NCI-H510A (cell line): Measurements from ENCODE around the gene SELENOW.
"Not testable (repeated sequence)": the region's sequence is repeated elsewhere in the genome, so short reads cannot be mapped to it uniquely, and the experiment has no call there.

Experiments used
- DNase-seq: peaks from one replicate; lab custom pipeline; 2025; lab: John Stamatoyannopoulos, UW

Gene SELENOW

DNA sequence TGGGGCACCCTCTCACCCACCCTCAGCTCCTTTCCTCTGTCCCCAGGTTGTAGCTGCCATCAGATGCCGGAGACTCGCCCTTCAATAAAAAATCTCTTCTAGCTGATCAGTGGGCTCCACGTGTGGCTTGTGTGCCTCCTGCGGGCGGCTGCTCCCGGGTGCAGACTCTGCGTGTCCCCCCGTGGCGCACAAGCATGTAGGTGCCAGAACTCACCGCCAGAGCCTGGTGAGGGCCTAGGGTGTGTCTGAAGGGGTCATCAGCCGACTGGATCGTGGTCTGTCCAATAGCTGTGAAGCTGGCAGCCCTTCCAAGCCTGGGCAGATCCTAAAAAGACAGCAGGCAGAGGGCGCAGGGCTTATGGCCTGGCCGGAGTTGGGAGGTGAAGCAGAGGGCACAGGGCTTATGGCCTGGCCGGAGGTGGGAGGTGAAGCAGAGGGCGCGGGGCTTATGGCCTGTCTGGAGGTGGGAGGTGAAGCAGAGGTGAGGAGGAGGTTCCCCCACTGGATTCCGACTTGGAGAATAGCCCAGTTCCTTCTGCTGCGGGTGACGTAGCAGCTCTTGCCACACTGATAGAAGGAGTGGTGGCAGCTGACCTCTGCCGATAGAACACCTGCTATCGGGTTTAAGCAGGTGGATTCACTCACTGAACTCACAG is 21.4 kb upstream of the SELENOW start:
- DNase-seq: no peak

- DNase-seq: no peak
These were observed 20.7 kb upstream of the SELENOW start for GRCh38 chr19:47757617-47758442.

DNA sequence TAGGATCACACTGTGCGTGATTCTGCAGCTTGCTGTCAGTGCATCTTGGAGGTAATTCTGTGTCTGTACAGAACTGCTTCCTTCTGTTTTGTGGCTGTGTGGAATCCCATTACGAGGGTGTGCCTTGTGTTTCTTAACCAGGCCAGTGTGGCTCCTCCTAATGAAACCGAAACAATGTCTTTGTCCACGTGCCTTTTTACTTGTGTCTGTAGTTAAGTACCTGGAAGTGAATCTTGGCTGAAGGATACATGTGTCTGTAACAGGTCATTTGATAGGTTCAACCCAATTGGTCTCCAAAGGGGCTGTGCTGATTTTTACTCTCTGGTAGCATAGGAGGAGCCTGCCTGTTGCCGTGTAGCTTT is 20.1 kb upstream of the SELENOW start:
- no peak for DNase-seq

DNA sequence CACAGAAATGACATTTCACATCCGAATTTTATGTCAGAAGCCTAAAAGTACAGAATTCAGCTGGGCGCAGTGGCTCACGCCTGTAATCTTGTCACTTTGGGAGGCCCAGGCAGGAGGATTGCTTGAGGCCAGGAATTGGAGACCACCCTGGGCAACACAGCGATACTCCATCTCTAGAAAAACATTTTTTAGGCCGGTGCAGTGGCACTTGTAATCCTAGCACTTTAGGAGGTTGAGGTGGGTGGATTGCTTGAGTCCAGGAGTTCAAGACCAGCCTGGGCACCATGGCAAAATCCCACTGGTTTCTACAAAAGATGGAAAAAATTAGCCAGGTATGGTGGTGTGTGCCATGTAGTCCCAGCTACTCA is 17.9 kb upstream of the SELENOW start:
- DNase-seq: no peak

GRCh38 chr19:47761566-47761965 is 16.9 kb upstream of the SELENOW start:
- DNase-seq: no peak

- no peak for DNase-seq
These were observed 16.4 kb upstream of the SELENOW start for GRCh38 chr19:47762151-47762550.

- no peak for DNase-seq
These were observed 15.7 kb upstream of the SELENOW start for GRCh38 chr19:47762615-47763308.

DNA sequence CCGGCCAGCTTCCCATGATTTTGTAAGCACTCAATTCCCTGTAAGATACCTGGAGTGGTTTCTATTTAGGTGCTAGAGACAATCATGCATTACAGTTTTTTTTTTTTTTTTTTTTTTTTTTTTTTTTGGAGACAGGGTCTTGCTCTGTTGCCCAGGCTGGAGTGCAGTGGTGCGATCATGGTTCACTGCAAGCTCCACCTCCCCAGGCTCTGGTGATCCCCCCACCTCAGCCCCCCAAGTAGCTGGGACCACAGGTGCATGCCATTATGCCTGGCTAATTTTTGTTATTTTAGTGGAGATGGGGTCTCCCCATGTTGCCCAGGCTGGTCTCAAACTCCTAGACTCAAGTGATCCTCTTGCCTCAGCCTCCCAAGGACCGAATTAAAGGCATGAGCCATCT is 13.8 kb upstream of the SELENOW start:
- DNase-seq: not testable (repeated sequence)

GRCh38 chr19:47765523-47766358 is 12.8 kb upstream of the SELENOW start:
- no peak for DNase-seq

- no peak for DNase-seq
These were observed 12.2 kb upstream of the SELENOW start for GRCh38 chr19:47766359-47766620.

DNA sequence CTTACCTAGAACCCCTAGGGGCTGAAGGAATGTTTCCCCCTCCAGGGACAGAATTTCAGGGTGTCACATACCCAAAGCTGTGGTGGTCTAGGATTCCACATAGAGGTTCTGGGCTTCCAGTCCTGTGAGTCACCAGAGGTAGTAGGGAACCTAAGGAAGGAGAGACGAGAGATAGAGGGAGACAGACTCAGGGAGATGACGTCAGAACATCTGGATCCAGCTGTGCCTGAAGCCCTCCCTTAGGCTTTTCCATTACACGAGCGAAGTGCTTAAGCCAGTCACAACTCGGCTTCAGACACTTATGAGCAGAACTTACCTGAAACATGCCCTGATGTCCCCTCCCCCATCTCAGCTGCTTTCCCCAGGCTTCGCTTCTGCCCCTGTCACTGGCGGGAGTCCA is 11.8 kb upstream of the SELENOW start:
- no peak for DNase-seq

DNA sequence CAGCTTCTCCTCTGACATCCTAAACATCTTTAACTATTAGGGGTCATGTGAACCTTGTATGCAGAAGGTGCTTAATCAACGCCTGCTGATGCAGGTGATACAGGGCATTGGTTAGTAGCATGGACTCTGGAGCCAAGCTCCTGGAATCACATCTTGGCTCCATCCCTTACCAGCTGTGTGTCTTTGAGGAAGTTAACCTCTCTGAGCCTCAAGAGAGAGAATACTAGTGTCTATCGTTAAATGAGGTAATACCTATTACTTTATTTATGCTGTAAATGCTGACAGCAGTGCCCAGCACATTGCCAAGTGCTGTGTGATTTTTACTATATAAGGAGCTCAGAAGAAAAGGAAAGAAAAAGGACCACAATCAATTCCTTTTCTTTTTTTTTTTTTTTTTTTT is 11.2 kb upstream of the SELENOW start:
- DNase-seq: no peak

- no peak for DNase-seq
These were observed 9.9 kb upstream of the SELENOW start for GRCh38 chr19:47768604-47769003.

DNA sequence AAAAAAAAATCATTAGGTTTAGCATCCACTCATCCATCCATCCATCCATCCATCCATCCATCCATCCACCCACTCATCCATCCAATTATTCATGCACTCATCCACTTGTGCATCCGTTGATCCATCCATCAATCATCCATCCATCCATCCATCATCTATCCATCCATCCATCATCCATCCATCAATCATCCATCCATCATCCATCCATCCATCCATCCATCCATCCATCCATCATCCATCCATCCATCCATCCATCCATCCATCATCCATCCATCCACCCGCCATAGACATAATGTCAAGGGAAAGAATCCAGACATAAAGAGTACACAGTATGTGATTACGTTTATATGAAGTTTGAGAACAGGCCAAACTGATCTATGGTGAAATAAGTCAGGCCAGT is 9.0 kb upstream of the SELENOW start:
- DNase-seq: no peak

DNA sequence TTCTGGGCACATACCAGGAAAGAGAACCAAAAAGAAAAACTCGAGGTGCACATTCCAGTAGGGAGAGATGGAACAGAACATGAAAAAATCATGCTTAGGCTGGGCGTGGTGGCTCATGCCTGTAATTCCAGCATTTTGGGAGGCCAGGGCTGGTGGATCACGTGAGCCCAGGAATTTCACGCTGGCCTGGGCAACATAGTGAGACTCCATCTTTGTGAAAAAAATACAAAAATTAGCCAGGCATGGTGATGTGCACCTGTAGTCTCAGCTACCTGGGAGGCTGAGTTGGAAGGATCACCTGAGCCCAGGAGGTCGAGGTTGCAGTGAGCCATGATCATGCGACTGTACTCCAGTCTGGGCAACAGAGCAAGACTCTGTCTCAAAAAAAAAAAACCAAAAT is 7.2 kb upstream of the SELENOW start:
- DNase-seq: not testable (repeated sequence)

DNA sequence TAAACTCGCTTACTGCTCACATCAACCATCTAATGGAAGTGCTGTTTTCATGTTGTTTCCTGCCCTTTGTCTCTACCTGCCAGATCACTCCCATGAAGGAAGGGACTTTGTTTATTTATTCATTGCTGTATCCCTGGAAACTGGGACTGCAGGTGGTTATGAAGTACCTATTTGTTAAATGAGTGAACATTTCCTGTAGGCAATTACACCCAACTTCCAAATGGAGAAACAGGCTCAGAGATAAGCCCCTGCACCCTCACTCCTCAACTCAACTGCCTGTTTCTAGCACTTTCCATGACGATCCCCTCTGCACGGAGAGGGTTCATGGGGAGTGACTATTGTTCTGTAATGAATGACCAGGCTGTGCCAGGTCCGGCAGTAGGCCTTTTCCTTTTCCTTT is 1.9 kb upstream of the SELENOW start:
- peak; percentile 70 for DNase-seq

GRCh38 chr19:47777245-47778048 is 1.1 kb upstream of the SELENOW start:
- peak; percentile 28 for DNase-seq

DNA sequence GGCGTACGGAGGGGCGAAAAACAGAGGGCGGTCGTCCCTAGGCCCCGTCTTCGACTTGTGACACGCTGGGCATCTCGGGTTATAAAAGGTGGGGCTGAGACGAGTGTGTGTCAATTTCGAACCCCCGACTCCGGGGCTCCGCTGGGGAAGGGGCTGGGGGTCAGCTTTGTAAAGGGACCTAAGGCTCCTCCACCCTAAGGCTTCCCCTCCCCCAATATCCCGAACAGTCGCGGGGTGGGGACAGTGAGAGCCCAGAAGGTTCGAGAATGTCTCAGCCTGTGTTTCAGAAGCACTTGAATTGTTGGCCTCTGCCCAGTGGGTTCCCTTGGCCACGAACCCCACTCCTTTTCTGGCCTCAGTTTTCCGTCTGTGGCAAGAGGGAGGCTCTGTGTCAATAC is 450 bp downstream of the SELENOW start:
- DNase-seq: no peak

DNA sequence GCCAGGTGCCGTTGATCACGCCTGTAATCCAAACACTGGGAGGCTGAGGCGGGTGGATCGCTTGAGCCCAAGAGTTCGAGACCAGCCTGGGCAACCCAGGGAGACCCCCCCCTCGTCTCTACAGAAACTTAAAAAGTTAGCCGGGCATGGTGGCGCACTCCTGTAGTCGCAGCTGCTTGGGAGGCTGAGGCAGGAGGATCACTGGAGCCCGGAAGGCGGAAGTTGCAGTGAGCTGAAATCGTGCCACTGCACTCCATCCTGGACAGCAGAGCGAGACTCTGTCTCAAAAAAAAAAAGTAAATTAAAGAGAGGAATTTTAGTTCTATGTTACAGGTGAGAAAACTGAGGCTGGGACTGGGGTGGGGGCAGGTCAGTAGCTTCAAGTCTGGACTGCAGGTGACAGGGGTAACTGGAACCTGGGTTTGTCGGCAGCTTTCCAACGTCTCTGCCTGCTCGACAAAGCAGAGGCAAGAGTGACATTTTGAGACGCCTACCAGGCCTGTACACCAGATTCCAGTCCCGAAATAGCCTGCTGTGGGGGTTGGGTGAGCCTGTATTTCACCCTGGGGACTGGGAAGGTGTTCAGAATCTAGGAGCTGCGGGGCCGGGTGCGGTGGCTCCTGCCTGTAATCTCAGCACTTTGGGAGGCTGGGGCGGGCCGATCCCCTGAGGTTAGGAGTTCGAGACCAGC is 1.2 kb downstream of the SELENOW start:
- DNase-seq: no peak

- DNase-seq: no peak
These were observed 1.7 kb downstream of the SELENOW start for GRCh38 chr19:47780215-47780551.

DNA sequence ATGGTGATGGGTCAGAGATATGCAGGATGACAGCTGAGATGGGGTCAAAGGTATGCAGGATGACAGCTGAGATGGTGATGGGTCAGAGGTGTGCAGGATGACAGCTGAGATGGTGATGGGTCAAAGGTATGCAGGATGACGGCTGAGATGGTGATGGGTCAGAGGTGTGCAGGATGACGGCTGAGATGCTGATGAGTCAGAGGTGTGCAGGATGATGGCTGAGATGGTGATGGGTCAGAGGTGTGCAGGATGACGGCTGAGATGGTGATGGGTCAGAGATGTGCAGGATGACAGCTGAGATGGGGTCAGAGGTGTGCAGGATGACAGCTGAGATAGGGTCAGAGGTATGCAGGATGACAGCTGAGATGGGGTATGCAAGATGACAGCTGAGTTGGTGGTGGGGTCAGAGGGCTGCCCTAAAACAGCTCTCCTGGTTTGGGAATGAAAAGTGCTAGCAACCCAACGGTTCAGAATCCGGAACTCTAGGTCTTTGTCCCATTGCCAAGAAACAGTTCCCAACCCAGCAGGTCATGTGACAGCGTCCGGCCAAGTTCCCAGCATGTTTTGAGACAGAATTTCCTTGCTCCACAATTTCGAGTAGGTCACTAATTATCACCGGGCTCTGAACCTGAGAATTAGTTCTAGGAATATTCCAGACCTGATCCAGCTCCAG is 3.2 kb downstream of the SELENOW start:
- no peak for DNase-seq
